ENCODE data around the gene CCL1. TPM values are rescaled to one million over a fixed set of nuclear protein-coding genes. Genes with fewer than 3 reads are reported as not detected.

Gene CCL1
- polyA plus RNA-seq, 1 of the 3 experiments (the other 2 are of a cell fraction) = not detected

DNA sequence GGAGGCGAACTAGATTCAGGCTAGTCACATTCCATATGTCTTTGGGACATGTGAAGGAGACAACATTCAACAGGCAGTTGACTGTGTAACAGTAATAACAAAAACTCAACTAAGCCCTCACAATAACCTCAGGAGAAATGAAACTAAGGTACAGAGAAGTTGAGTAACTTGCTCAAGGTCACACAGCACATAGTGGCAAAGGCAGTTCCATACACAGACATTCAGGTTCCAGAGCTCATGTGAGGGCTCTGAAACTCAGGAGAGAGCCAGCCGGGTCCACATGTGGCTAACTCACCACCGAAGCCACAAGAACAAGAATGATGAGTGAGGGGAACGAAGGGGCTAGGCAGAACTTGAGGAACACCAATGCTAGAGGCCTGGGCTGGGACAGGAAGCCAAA lies 46.3 kb upstream of the CCL1 start:
- no peaks in the 10 kb centered on the region for H3K79me2 ChIP-seq (ENCODE audit: insufficient read depth)
- no peak overlapping the region for H3K9ac ChIP-seq
- no peaks in the 10 kb centered on the region for H3K4me1 ChIP-seq (ENCODE audit: control insufficient read depth in 1 of 2, insufficient read depth in 2 of 2, low read depth in 1 of 2, low read length in 1 of 2)
- H3K9me2 ChIP-seq = no peaks in the 10 kb centered on the region
- H3K4me2 ChIP-seq = no peak overlapping the region
- no peaks in the 10 kb centered on the region for H4K20me1 ChIP-seq (ENCODE audit: insufficient read depth)
- 35% methylated on average over 4 of the region's 4 CpGs for WGBS (ENCODE audit: low lambda C conversion rate)
- ChIA-PET POLR2A (no interaction called here), CTCF (interaction anchor here (1.5 to 2.2 kb wide), 2 partner anchors 11 to 49 kb away, joined by 4 to 8 read pairs; no protein-coding TSS in a partner anchor)
- no peak for TF ChIP-seq POLR2AphosphoS5 (IDR thresholded peaks at IDR 0.05; ENCODE audit: low read depth, low read length)
- TF ChIP-seq GATA2 (CRISPR knock-in tag; IDR thresholded peaks at IDR 0.05) = no peak
- no peak for TF ChIP-seq RFX5 (IDR thresholded peaks at IDR 0.05; ENCODE audit: low read length)
- TF ChIP-seq NRF1 (IDR thresholded peaks at IDR 0.05; ENCODE audit: low read depth, low read length) = no peak
- TF ChIP-seq RCOR1 (IDR thresholded peaks at IDR 0.05; ENCODE audit: low read length) = no peak
- TF ChIP-seq, protein P1, sequence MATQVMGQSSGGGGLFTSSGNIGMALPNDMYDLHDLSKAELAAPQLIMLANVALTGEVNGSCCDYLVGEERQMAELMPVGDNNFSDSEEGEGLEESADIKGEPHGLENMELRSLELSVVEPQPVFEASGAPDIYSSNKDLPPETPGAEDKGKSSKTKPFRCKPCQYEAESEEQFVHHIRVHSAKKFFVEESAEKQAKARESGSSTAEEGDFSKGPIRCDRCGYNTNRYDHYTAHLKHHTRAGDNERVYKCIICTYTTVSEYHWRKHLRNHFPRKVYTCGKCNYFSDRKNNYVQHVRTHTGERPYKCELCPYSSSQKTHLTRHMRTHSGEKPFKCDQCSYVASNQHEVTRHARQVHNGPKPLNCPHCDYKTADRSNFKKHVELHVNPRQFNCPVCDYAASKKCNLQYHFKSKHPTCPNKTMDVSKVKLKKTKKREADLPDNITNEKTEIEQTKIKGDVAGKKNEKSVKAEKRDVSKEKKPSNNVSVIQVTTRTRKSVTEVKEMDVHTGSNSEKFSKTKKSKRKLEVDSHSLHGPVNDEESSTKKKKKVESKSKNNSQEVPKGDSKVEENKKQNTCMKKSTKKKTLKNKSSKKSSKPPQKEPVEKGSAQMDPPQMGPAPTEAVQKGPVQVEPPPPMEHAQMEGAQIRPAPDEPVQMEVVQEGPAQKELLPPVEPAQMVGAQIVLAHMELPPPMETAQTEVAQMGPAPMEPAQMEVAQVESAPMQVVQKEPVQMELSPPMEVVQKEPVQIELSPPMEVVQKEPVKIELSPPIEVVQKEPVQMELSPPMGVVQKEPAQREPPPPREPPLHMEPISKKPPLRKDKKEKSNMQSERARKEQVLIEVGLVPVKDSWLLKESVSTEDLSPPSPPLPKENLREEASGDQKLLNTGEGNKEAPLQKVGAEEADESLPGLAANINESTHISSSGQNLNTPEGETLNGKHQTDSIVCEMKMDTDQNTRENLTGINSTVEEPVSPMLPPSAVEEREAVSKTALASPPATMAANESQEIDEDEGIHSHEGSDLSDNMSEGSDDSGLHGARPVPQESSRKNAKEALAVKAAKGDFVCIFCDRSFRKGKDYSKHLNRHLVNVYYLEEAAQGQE (IDR thresholded peaks at IDR 0.05; ENCODE audit: low read depth, low read length) = no peak
- no peak for TF ChIP-seq NFIC (IDR thresholded peaks at IDR 0.05; ENCODE audit: borderline replicate concordance)
- TF ChIP-seq, protein P2, sequence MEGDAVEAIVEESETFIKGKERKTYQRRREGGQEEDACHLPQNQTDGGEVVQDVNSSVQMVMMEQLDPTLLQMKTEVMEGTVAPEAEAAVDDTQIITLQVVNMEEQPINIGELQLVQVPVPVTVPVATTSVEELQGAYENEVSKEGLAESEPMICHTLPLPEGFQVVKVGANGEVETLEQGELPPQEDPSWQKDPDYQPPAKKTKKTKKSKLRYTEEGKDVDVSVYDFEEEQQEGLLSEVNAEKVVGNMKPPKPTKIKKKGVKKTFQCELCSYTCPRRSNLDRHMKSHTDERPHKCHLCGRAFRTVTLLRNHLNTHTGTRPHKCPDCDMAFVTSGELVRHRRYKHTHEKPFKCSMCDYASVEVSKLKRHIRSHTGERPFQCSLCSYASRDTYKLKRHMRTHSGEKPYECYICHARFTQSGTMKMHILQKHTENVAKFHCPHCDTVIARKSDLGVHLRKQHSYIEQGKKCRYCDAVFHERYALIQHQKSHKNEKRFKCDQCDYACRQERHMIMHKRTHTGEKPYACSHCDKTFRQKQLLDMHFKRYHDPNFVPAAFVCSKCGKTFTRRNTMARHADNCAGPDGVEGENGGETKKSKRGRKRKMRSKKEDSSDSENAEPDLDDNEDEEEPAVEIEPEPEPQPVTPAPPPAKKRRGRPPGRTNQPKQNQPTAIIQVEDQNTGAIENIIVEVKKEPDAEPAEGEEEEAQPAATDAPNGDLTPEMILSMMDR (IDR thresholded peaks at IDR 0.05) = no peak
- TF ChIP-seq, protein P3, sequence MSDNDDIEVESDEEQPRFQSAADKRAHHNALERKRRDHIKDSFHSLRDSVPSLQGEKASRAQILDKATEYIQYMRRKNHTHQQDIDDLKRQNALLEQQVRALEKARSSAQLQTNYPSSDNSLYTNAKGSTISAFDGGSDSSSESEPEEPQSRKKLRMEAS (IDR thresholded peaks at IDR 0.05; ENCODE audit: low read depth) = no peak
- TF ChIP-seq CHD2 (IDR thresholded peaks at IDR 0.05; ENCODE audit: low read length, partially characterized antibody) = no peak
- no peak for TF ChIP-seq FOSL2 (IDR thresholded peaks at IDR 0.05; ENCODE audit: borderline replicate concordance, low read depth)
- TF ChIP-seq, protein P4, sequence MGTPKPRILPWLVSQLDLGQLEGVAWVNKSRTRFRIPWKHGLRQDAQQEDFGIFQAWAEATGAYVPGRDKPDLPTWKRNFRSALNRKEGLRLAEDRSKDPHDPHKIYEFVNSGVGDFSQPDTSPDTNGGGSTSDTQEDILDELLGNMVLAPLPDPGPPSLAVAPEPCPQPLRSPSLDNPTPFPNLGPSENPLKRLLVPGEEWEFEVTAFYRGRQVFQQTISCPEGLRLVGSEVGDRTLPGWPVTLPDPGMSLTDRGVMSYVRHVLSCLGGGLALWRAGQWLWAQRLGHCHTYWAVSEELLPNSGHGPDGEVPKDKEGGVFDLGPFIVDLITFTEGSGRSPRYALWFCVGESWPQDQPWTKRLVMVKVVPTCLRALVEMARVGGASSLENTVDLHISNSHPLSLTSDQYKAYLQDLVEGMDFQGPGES (IDR thresholded peaks at IDR 0.05; ENCODE audit: low read depth, low read length) = no peak
- TF ChIP-seq FOXJ3 (CRISPR knock-in tag; IDR thresholded peaks at IDR 0.05) = no peak
- no peak for TF ChIP-seq SMC3 (IDR thresholded peaks at IDR 0.05; ENCODE audit: low read depth, low read length)
- TF ChIP-seq TEAD4 (IDR thresholded peaks at IDR 0.05; ENCODE audit: borderline replicate concordance, insufficient read depth) = no peak
- no peak for TF ChIP-seq TCF12 (IDR thresholded peaks at IDR 0.05)
- no peak for TF ChIP-seq ELF1 (IDR thresholded peaks at IDR 0.05)
- TF ChIP-seq, protein P5, sequence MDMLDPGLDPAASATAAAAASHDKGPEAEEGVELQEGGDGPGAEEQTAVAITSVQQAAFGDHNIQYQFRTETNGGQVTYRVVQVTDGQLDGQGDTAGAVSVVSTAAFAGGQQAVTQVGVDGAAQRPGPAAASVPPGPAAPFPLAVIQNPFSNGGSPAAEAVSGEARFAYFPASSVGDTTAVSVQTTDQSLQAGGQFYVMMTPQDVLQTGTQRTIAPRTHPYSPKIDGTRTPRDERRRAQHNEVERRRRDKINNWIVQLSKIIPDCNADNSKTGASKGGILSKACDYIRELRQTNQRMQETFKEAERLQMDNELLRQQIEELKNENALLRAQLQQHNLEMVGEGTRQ (IDR thresholded peaks at IDR 0.05; ENCODE audit: borderline replicate concordance, low read depth, low read length) = no peak
- no peak for TF ChIP-seq GABPA (IDR thresholded peaks at IDR 0.05; ENCODE audit: low read depth)
- TF ChIP-seq MXI1 (IDR thresholded peaks at IDR 0.05; ENCODE audit: low read depth, low read length) = no peak
- H3K36me3 ChIP-seq (replicated peaks in 1 of 2; ENCODE audit: control insufficient read depth in 1 of 2, insufficient read depth in 2 of 2, low read length in 1 of 2) = no peaks in the 10 kb centered on the region
- no peak overlapping the region for H3K27ac ChIP-seq (ENCODE audit: low read depth in 2 of 2, low read length in 1 of 2)
- DNase-seq = no peak
- H3F3A ChIP-seq (replicated peaks; ENCODE audit: insufficient read depth) = no peaks in the 10 kb centered on the region
- H3K27me3 ChIP-seq (ENCODE audit: insufficient read depth) = no peaks in the 10 kb centered on the region
- H3K4me3 ChIP-seq (ENCODE audit: low read depth in 2 of 2, low read length in 1 of 2) = no peak overlapping the region
- no peaks in the 10 kb centered on the region for H3K9me3 ChIP-seq
- no peak overlapping the region for H2AFZ ChIP-seq (ENCODE audit: low read depth)

All from SK-N-SH (cell line).